Upper lobe of left lung (tissue), 4 donors: ENCODE measurements around the gene FPGS.

Experiments
- POLR2A ChIP-seq, 4 donors: fragments of 450-650 bp; IDR thresholded peaks; one replicate each; pipeline ENCODE4 v1.5.1; 2016 to 2017; ENCODE audit warnings: antibody characterized with exemption in 4 of 4, mild to moderate bottlenecking in 2 of 4
- TF ChIP-seq, protein P1 (sequence below), 6 experiments: fragments of 450-650 bp in 4 of 6; fragments of 200-600 bp in 2 of 6; sonication (generic) in 2 of 6; IDR thresholded peaks; one replicate each; pipeline ENCODE4 v1.5.1; 2016 to 2019; ENCODE audit warnings: antibody characterized with exemption in 6 of 6

DNA sequence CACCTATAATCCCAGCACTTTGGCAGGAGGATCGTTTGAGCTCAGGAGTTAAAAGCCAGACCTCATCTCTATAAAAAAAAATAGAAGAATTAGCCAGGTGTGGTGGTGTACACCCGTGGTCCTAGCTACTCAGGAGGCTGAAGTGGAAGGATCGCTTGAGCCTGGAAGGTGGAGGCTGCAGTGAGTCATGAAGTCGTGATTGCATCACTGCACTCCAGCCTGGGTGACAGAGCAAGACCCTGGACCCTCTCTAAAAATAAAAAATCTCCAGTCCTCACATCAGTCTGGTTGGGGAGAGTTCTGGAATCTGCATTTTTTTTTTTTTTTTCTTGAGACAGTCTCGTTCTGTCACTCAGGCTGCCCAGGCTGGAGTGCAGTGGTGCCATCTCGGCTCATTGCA lies 9.3 kb downstream of the FPGS start:
- TF ChIP-seq, protein P1, sequence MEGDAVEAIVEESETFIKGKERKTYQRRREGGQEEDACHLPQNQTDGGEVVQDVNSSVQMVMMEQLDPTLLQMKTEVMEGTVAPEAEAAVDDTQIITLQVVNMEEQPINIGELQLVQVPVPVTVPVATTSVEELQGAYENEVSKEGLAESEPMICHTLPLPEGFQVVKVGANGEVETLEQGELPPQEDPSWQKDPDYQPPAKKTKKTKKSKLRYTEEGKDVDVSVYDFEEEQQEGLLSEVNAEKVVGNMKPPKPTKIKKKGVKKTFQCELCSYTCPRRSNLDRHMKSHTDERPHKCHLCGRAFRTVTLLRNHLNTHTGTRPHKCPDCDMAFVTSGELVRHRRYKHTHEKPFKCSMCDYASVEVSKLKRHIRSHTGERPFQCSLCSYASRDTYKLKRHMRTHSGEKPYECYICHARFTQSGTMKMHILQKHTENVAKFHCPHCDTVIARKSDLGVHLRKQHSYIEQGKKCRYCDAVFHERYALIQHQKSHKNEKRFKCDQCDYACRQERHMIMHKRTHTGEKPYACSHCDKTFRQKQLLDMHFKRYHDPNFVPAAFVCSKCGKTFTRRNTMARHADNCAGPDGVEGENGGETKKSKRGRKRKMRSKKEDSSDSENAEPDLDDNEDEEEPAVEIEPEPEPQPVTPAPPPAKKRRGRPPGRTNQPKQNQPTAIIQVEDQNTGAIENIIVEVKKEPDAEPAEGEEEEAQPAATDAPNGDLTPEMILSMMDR (IDR thresholded peaks at IDR 0.05) = no peak
- TF ChIP-seq POLR2A (IDR thresholded peaks at IDR 0.05) = no peak
